Measurements from ENCODE around the gene CD40.
A peak's percentile ranks its signal among the peaks of the same experiment; 100 is the strongest.

CD40 gene

GRCh38 chr20:46100988-46101387, 17.1 kb upstream of the CD40 start:
- H3K27me3 ChIP-seq (replicated peaks; ENCODE audit: control insufficient read depth, insufficient read depth, low read length) = no peaks in the 10 kb centered on the region; the same call in 1 of the 2 replicates
- no peak for TF ChIP-seq CTCF (IDR thresholded peaks at IDR 0.05; ENCODE audit: insufficient read depth, low read length, poor library complexity, severe bottlenecking)
- no peak for DNase-seq (ENCODE audit: extremely low read depth, insufficient read length)
- no peaks in the 10 kb centered on the region for H3K36me3 ChIP-seq (ENCODE audit: control insufficient read depth, insufficient read depth, low read length)
- no peak overlapping the region for H3K4me3 ChIP-seq (replicated peaks; ENCODE audit: low read depth, low read length)

GRCh38 chr20:46101957-46102356, 16.2 kb upstream of the CD40 start:
- H3K27me3 ChIP-seq (replicated peaks; ENCODE audit: control insufficient read depth, insufficient read depth, low read length) = no peaks in the 10 kb centered on the region; the same call in 1 of the 2 replicates
- DNase-seq (ENCODE audit: extremely low read depth, insufficient read length) = no peak
- no peak for TF ChIP-seq CTCF (IDR thresholded peaks at IDR 0.05; ENCODE audit: insufficient read depth, low read length, poor library complexity, severe bottlenecking)
- H3K4me3 ChIP-seq (replicated peaks; ENCODE audit: low read depth, low read length) = no peak overlapping the region
- no peaks in the 10 kb centered on the region for H3K36me3 ChIP-seq (ENCODE audit: control insufficient read depth, insufficient read depth, low read length)

GRCh38 chr20:46102940-46103339, 15.2 kb upstream of the CD40 start:
- no peak for DNase-seq (ENCODE audit: extremely low read depth, insufficient read length)
- Histone ChIP-seq H3K36me3 (ENCODE audit: control insufficient read depth, insufficient read depth, low read length) (no peaks in the 10 kb centered on the region), H3K27me3 (replicated peaks; ENCODE audit: control insufficient read depth, insufficient read depth, low read length) (no peaks in the 10 kb centered on the region; the same call in 1 of the 2 replicates), H3K4me3 (replicated peaks; ENCODE audit: low read depth, low read length) (no peak overlapping the region)
- TF ChIP-seq CTCF (IDR thresholded peaks at IDR 0.05; ENCODE audit: insufficient read depth, low read length, poor library complexity, severe bottlenecking) = no peak

GRCh38 chr20:46104262-46104661, 13.9 kb upstream of the CD40 start:
- H3K27me3 ChIP-seq (replicated peaks; ENCODE audit: control insufficient read depth, insufficient read depth, low read length) = no peaks in the 10 kb centered on the region; the same call in 1 of the 2 replicates

GRCh38 chr20:46107061-46107460, 11.1 kb upstream of the CD40 start:
- H3K27me3 ChIP-seq (replicated peaks; ENCODE audit: control insufficient read depth, insufficient read depth, low read length) = no peaks in the 10 kb centered on the region
- no peak for DNase-seq (ENCODE audit: extremely low read depth, insufficient read length)
- no peak overlapping the region for H3K4me3 ChIP-seq (replicated peaks; ENCODE audit: low read depth, low read length)
- H3K36me3 ChIP-seq (ENCODE audit: control insufficient read depth, insufficient read depth, low read length) = no peaks in the 10 kb centered on the region
- no peak for TF ChIP-seq CTCF (IDR thresholded peaks at IDR 0.05; ENCODE audit: insufficient read depth, low read length, poor library complexity, severe bottlenecking)

More at GRCh38 chr20:46104262-46104661, 13.9 kb upstream of the CD40 start:
- DNase-seq (ENCODE audit: extremely low read depth, insufficient read length) = no peak
- Histone ChIP-seq H3K36me3 (ENCODE audit: control insufficient read depth, insufficient read depth, low read length) (no peaks in the 10 kb centered on the region), H3K4me3 (replicated peaks; ENCODE audit: low read depth, low read length) (no peak overlapping the region)
- TF ChIP-seq CTCF (IDR thresholded peaks at IDR 0.05; ENCODE audit: insufficient read depth, low read length, poor library complexity, severe bottlenecking) = no peak

- H3K4me3 ChIP-seq (replicated peaks; ENCODE audit: low read depth, low read length) = no peak overlapping the region
- H3K36me3 ChIP-seq (ENCODE audit: control insufficient read depth, insufficient read depth, low read length) = no peaks in the 10 kb centered on the region
- peak; percentile 36 for TF ChIP-seq CTCF (IDR thresholded peaks at IDR 0.05; ENCODE audit: insufficient read depth, low read length, poor library complexity, severe bottlenecking)
- no peaks in the 10 kb centered on the region for H3K27me3 ChIP-seq (replicated peaks; ENCODE audit: control insufficient read depth, insufficient read depth, low read length)
- peak; percentile 86 for DNase-seq (ENCODE audit: extremely low read depth, insufficient read length)
Observed at GRCh38 chr20:46108435-46108841, 9.7 kb upstream of the CD40 start.
